Smooth muscle cell of the brain vasculature (primary cell): Measurements from ENCODE around the gene KPNA2.
A peak's percentile ranks its signal among the peaks of the same experiment; 100 is the strongest.
"Not testable (repeated sequence)": the region's sequence is repeated elsewhere in the genome, so short reads cannot be mapped to it uniquely, and the experiment has no call there.

Source experiments
- DNase-seq: peaks from one replicate; pipeline ENCODE4 v3.0.0-alpha.2; 2012; ENCODE audit warnings: low read depth, low spot score

Gene KPNA2

DNA sequence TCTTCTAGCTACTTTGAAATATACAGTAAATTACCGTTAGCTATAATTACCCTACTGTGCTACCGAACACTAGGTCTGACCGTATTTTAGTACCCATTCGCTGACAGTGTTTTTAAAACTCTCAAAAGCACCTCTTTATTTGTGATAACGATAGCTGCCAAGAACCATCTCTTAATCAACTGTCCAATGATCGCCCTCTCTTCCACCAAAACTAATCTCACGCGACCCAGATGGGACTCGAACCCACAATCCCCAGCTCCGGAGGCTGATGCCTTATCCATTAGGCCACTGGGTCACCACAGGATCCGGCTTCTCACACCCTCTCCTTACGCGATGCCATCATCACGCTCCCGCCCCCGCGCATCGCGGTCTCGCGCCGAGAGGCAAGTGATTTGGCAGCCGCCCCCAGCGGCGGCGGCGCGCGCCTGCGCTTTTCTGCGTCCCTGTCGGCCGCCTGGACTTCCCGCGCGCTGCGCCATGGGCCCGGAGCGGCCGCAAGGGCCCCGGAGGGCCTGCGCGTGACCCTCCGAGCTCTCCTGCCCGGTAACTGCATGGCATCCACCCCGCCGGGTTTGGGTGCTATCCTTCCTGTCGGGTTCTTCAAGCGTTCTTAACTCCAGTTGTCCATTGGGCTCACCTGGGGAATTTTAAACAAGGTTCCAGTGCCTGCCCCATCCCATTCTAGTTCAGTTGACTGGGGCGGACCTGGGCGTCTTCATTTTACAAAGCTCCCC is 15.7 kb upstream of the KPNA2 start:
- DNase-seq = peak; percentile 94

DNA sequence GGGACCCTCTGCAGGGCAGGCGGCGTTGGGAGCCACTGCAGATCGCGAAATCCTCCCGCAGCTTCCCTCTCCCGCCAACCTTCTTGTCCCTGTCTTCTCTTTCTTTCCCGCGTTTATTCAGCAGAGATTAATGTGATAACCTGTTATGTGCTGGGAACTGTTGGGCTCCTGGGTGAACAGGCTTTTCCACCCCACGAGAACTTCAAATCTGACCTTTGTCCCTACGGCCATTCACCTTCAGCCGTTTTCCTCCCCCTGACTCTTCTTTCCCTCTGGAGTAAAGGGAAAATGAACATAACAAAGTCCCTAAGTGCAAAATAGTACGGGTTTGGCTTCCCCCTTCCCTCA is 15.2 kb upstream of the KPNA2 start:
- DNase-seq = no peak

DNA sequence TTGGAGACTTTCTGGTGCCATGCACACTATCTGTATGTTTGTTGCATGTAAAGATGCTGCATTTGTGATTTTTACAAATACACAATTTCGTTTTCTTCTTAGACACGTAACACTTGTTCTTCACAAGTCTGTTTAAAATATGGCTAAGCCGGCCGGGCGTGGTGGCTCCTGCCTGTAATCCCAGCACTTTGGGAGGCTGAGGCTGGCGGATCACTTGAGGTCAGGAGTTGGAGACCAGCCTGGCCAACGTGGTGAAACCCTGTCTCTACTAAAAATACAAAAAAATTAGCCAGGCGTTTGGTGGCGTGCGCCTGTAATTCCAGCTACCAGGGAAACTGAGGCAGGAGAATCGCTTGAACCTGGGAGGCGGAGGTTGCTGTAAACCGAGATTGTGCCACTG is 14.7 kb upstream of the KPNA2 start:
- DNase-seq = not testable (repeated sequence)

DNA sequence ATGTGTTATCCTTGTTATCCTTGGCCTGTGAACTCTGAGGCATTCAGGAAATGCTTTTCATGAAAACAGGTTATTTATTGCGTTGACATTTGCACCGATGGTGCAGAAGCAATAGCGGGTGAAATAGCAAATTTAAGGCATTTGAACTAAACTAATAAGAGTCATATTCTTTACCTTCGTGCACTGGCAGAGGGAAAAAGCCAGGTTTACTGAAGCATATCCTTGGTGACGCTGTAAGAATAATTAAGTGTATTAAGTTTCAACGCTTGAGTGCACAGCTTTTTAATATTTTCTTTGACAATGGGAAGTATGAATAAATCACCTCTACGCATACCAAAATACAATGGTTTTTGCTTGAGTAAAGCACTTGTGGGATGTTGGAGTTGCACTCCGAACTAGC is 13.6 kb upstream of the KPNA2 start:
- no peak for DNase-seq

- DNase-seq = not testable (repeated sequence)
Observed at GRCh38 chr17:68022547-68022946, 13.0 kb upstream of the KPNA2 start.

- no peak for DNase-seq
Observed at GRCh38 chr17:68029512-68030215, 5.9 kb upstream of the KPNA2 start.

DNA sequence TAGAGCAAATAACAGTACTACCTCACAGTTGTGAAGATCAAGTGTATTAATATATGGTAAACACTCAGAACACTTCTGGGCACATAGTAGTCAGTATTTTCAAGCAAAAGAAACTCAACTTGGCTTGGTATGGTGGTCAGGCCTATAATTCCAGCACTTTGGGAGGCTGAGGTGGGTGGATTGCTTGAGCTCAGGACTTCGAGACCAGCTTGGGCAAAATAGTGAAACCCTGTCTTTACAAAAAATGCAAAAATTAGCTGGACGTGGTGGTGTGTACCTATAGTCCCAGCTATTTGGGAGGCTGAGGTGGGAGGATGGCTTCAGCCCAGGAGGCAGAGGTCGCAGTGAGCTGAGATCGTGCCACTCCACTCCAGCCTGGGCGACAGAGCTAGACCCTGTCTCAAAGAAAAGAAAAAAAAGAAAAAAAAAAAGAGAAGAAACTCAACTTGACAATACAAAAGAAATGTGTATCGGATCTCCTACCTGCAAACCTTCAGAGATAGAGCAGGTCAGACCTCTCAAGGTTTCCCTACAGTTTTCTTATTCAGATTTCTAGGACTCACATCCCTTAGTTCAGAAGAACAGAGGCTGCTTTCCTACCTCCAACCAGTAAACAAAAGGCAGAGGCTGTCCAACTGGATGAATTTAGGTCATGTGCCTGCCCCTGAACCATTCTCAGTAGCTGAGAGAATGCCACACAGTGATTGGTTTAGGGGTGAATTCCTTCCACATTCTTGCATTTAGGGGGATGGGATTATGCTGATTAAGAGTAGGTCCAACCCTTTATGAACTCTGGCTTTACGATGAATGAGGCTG is 1.7 kb upstream of the KPNA2 start:
- no peak for DNase-seq

DNA sequence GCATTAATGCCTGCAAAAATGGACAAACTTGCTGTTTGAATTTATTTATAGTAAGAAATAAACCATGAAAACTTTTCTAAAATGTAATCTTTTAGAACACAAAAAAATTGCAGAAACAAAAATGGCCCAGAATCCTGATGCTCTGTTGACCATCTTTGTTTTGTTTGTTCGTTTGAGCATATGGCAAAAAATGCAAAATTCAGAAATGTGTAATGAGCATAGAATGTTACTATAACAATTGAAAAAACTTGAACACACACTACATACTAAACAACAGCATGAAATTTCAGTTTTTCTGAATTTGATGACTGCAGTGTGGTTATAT is 1.1 kb upstream of the KPNA2 start:
- no peak for DNase-seq

DNA sequence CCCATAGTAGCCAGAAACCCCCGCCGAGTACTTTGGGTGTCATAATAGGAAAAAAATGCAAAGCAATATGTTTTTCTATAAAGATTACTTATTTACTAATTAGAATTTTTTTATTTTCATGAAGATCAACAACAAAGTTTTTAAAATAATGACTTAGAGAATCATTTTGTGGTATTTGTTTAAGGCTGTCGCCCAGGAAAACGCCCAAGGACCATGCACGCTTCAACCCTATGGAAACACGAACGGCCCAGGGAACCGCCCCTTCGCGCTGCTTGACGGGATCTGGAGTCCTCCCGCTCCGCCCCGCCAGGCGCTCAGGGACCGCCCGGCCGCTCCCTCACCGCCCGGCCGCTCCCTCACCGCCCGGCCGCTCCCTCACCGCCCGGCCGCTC is 408 bp upstream of the KPNA2 start:
- no peak for DNase-seq

GRCh38 chr17:68036304-68037147 is 991 bp downstream of the KPNA2 start:
- DNase-seq = no peak

DNA sequence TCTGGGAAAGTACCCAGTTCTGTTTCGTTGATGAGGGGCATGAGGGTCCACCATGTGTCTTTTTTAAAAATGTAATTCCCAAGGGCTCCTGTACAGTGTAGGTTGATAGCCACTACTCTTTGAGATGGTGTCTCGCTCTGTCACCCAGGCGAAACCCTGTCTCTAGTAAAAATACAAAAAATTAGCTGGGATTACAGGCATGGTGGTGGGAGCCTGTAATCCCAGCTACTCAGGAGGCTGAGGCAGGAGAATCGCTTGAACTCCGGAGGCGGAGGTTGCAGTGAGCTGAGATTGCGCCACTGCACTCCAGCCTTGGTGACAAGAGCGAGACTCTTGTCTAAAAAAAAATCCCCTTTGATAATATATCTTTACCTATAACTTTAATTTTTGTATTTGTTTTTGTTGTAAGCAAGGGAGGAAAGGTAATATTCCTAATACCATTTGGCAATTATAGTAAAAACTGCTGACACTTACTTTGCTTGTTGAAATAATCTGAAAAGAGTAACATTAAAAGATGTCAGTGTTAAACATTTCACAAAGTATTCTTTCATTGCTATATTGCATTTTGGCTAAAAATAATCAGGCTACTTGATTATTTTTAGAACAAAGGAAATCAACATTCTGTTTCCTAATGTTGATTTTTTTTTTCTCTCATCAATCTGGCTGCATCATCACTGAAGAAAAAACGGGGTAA is 11.8 kb downstream of the KPNA2 start:
- DNase-seq = no peak

- DNase-seq = not testable (repeated sequence)
Observed at GRCh38 chr17:68047890-68048542, 12.5 kb downstream of the KPNA2 start.

- DNase-seq = no peak
Observed at GRCh38 chr17:68048996-68049395, 13.5 kb downstream of the KPNA2 start.

- DNase-seq = not testable (repeated sequence)
Observed at GRCh38 chr17:68049812-68050437, 14.4 kb downstream of the KPNA2 start.

DNA sequence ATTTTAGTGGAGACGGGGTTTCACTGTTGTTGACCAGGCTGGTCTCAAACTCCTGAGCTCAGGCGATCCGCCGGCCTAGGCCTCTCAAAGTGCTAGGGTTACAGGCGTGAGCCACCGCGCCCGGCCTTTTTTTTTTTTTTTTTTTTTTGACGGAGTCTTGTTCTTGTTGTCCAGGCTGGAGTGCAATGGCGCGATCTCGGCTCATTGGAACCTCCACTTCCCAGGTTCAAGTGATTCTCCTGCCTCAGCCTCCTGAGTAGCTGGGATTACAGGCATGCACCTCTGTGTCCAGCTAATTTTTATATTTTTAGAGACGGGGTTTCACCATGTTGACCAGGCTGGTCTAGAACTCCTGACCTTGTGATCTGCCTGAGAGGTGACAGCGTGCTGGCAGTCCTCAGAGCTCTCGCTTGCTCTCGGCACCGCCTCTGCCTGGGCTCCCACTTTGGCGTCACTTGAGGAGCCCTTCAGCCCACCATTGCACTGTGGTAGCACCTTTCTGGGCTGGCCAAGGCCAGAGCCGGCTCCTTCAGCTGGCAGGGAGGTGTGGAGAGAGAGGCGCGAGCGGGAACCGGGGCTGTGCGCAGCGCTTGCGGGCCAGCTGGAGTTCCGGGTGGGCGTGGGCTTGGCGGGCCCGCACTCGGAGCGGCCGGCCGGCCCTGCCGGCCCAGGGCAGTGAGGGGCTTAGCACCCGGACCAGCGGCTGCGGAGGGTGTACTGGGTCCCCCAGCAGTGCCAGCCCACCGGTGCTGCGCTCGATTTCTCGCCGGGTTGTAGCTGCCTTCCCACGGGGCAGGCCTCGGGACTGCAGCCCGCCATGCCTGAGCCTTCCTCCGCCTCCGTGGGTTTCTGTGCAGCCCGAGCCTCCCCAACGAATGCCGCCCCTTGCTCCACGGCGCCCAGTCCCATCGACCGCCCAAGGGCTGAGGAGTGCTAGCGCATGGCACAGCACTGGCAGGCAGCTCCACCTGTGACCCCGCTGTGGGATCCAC is 16.1 kb downstream of the KPNA2 start:
- not testable (repeated sequence) for DNase-seq

- DNase-seq = no peak
Observed at GRCh38 chr17:68052810-68053209, 17.3 kb downstream of the KPNA2 start.

- DNase-seq = no peak
Observed at GRCh38 chr17:68053231-68054013, 17.9 kb downstream of the KPNA2 start.

DNA sequence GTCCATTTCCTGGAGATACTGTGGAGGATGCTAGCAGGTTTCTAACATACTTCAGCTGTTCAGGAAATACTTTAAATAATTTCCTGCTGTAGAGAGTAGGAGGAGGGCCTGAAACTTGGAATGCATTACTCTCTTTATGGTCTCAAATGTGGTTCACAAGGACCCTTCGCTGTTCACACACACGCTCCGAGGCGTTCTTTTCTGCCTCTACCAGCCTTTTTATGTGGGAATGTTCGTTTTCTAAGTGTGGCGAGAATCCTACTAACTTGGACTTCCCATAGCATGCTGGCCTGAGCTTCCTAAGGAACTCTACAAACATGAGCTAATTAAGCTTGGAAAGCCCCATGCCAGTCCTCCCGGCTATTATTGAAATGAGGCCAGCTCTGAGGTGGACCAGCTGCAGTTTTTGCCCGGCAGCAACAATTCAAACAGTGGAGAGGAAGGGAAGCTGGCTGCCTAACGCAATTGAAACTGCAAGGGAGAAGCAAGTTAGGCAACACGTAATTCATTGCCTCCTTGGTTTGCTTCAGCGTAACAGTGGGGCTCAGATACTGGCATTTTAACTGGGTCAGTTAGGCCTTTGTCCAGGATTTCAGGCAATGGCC is 18.9 kb downstream of the KPNA2 start:
- no peak for DNase-seq
